HuH-7 (cell line): ENCODE results near the gene ERVW-1.
"Not testable (repeated sequence)": the region's sequence is repeated elsewhere in the genome, so short reads cannot be mapped to it uniquely, and the experiment has no call there.

Experiments used
- DNase-seq: peaks from one replicate; pipeline ENCODE4 v3.0.0; 2011; ENCODE audit warnings: low spot score

The ERVW-1 gene

GRCh38 chr7:92468589-92468988 is 9.2 kb downstream of the ERVW-1 start:
- not testable (repeated sequence) for DNase-seq

GRCh38 chr7:92466682-92467081 is 11.1 kb downstream of the ERVW-1 start:
- no peak for DNase-seq

GRCh38 chr7:92464515-92464914 is 13.2 kb downstream of the ERVW-1 start:
- DNase-seq = no peak

GRCh38 chr7:92462560-92462959 is 15.2 kb downstream of the ERVW-1 start:
- DNase-seq = no peak

GRCh38 chr7:92461027-92462003 is 16.4 kb downstream of the ERVW-1 start:
- DNase-seq = peak; percentile 48

GRCh38 chr7:92460510-92460909 is 17.2 kb downstream of the ERVW-1 start:
- DNase-seq = no peak

GRCh38 chr7:92460109-92460508 is 17.6 kb downstream of the ERVW-1 start:
- DNase-seq = no peak

GRCh38 chr7:92456236-92456635 is 21.5 kb downstream of the ERVW-1 start:
- DNase-seq = no peak

GRCh38 chr7:92451645-92452044 is 26.1 kb downstream of the ERVW-1 start:
- no peak for DNase-seq

GRCh38 chr7:92448205-92448747 is 29.5 kb downstream of the ERVW-1 start:
- no peak for DNase-seq

GRCh38 chr7:92447345-92448204 is 30.2 kb downstream of the ERVW-1 start, which contains the start of gene GATAD1:
Gene GATAD1, plus strand, starts transcription at chr7:92447482. Its CDS starts 248 bp downstream, at chr7:92447730.
- peak; percentile 86 for DNase-seq

GRCh38 chr7:92446869-92447344 is 30.8 kb downstream of the ERVW-1 start:
- DNase-seq = no peak

GRCh38 chr7:92442720-92443119 is 35.0 kb downstream of the ERVW-1 start:
- not testable (repeated sequence) for DNase-seq

GRCh38 chr7:92437956-92438491 is 39.7 kb downstream of the ERVW-1 start:
- no peak for DNase-seq

GRCh38 chr7:92436612-92437445 is 40.9 kb downstream of the ERVW-1 start:
- DNase-seq = no peak

- DNase-seq = no peak
These were observed 42.2 kb downstream of the ERVW-1 start for GRCh38 chr7:92435542-92435941.

- DNase-seq = no peak
These were observed 44.7 kb downstream of the ERVW-1 start for GRCh38 chr7:92433019-92433418.

GRCh38 chr7:92432299-92432946 is 45.3 kb downstream of the ERVW-1 start:
- no peak for DNase-seq

- DNase-seq = no peak
These were observed 50.6 kb downstream of the ERVW-1 start for GRCh38 chr7:92427193-92427592.

GRCh38 chr7:92425311-92425947 is 52.3 kb downstream of the ERVW-1 start:
- peak; percentile 12 for DNase-seq
